ENCODE data around the gene OR10H3. TPM values are rescaled to one million over a fixed set of nuclear protein-coding genes. Genes with fewer than 3 reads are reported as not detected.

The OR10H3 gene
- total and polyA plus RNA-seq, 12 donors: not detected

DNA sequence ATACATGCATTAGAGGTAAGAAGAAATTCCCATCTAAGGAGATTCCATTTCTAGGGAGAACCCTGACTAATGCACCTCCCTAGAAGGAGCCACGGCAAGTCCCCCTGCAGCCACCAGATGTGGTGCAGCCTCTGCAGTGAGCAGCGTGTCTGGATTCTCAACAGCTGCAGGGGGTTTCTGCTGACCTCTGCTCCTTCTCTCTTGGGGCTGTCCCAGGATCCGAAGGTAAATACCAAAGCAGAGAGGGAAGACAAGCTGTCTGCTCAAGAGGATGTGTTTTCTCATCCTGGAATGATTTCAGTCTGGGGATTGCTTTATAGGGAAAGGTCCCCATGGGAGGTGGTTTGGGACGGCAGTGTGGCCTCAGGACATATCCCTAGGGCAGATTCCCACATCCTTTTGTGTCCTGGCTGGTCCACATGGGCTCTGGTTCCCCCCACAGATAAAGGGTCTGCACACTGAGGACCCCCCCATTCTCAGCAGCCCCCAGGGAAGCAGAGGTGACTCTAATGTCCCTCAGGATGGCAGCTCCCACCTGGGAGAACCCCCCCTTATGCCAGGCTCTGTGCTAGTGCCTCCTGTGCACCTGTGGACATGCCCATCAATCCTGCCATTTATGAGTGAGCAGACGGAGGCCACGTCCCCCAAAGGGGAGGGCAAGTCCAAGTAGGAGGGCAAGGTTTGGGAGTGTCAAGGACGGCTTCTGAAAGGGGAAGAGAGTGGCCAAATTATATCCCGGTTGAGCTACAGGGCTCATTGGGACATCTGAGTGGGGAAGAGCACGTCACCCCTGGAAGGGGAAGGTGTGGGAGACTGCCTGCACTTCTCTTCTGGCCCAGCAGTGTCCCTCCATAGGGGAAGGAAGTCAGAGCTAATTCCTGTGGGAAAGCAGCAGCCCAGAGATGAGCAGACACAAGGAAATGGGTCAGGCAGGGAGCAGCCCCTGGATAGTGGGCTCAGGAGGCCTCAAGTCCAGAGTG lies 39.5 kb downstream of the OR10H3 start:
- no peaks in the 10 kb centered on the region for H3K36me3 ChIP-seq
- H3K27me3 ChIP-seq: peaks cover 0 to 5% (median 0%) of the 10 kb centered on the region in 7 donors
- WGBS, 2 donors: 38 to 46% methylated on average over 9 of the region's 9 CpGs
- no peaks in the 10 kb centered on the region for H3K9me3 ChIP-seq
- H3K4me1 ChIP-seq: peaks cover 2 to 36% (median 18%) of the 10 kb centered on the region in 9 donors
- ATAC-seq (no peak), DNase-seq (no peak)
- no peak overlapping the region for H3K4me3 ChIP-seq
- peak overlapping the region in 2 of 10 donors; percentile 15 to 51 for H3K27ac ChIP-seq
- TF ChIP-seq, protein P1, sequence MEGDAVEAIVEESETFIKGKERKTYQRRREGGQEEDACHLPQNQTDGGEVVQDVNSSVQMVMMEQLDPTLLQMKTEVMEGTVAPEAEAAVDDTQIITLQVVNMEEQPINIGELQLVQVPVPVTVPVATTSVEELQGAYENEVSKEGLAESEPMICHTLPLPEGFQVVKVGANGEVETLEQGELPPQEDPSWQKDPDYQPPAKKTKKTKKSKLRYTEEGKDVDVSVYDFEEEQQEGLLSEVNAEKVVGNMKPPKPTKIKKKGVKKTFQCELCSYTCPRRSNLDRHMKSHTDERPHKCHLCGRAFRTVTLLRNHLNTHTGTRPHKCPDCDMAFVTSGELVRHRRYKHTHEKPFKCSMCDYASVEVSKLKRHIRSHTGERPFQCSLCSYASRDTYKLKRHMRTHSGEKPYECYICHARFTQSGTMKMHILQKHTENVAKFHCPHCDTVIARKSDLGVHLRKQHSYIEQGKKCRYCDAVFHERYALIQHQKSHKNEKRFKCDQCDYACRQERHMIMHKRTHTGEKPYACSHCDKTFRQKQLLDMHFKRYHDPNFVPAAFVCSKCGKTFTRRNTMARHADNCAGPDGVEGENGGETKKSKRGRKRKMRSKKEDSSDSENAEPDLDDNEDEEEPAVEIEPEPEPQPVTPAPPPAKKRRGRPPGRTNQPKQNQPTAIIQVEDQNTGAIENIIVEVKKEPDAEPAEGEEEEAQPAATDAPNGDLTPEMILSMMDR (IDR thresholded peaks at IDR 0.05): no peak
- intact Hi-C loops (cut with DNase I): loop anchor here in 2 of 10 donors (5.0 to 10.0 kb wide), 2 partner anchors 100 to 102 kb away; partner anchors contain the start of gene CYP4F12 (in 1 of the 2)

DNA sequence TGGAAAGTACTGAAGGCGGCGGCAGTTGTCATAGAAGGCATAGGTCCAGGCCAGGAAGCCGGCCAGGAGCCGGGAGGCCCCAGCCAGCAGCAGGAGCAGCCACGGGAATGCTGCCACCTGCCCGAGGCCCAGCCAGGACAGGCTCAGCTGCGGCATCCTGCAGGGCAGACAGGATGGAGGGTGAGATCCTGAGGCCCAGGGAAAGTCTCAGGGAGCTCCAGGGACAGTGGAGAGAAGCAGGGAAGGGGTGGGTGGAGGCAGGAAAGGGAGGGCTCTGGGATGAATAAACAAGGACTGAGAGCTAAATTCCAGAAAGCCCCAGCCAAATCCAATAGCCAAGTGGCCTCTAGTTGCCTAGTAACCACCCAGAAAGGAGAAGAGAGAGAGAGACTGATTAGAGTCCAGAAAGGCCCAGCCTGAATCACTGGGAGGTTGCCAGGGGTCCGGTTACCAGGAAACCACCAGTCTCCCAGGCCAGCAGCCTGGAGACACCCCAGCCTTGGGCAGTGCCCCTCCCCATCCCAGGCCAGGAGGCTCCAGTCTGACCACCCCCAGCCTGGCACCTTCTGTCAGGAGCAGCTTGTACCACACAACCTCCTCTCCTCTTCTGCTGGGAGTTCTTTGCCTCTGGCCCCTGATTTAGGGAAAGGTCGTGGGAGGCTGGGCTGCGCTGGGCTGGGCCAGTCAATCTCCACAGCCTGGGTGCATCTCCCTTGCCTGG lies 42.1 kb downstream of the OR10H3 start:
- Histone ChIP-seq H3K27me3 (peaks cover 0 to 5% (median 0%) of the 10 kb centered on the region in 7 donors), H3K36me3 (no peaks in the 10 kb centered on the region), H3K27ac (peak overlapping the region; percentile 46 to 89 (median 72)), H3K4me3 (peak overlapping the region in 5 of 10 donors; percentile 26 to 37 (median 35)), H3K9me3 (no peaks in the 10 kb centered on the region), H3K4me1 (peaks cover 2 to 36% (median 18%) of the 10 kb centered on the region in 9 donors)
- TF ChIP-seq, protein P1 (IDR thresholded peaks at IDR 0.05): no peak
- peak; percentile 89 to 96 (median 94) for ATAC-seq
- WGBS, 2 donors: 17 to 24% methylated on average over 9 to 10 of the region's 10 CpGs
- intact Hi-C loops (cut with DNase I): loop anchor here in 3 of 10 donors (5.0 to 10.0 kb wide), 3 partner anchors 48 to 105 kb away; partner anchors contain the start of gene CYP4F12 (in 1 of the 3)
- DNase-seq: peak; percentile 76 to 88

DNA sequence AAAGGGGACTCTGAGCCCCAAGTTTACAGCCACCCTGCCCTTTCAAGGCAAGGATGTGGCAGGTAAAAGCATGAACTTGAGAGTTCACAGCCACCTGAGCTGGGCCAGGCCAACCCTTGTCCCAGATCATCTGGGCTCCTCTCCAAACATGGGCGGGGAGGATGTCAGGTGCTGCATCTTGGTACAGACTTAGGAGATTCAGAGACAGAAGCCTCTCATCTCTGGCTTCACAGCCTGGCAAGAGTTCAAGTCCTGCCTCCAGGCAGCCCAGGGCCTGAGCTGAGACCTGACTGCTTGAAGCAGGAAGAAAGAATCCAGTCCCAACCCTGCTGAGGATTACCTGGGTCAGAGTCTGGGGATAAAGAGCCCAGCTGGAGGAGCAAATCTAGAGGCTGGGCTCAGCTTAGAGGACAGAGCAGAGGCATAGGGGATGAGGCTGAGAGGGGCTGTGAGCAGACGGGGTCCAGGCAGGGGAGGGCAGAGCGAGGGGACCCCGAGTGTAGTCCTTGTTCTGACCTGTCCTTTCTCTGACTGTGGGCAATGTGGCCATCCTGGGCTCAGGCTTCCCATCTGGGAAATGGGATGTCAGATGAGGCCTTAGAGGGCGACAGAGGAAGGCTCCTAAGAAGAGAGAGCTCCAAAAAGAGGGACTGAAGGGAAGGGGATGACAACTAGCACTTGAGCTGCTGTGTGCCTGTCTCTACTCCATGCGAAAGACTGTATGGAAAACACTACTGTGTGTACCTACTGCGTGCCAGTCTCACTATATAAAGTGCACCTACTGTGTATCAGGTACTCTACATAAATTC lies 43.0 kb downstream of the OR10H3 start:
- TF ChIP-seq, protein P1 (IDR thresholded peaks at IDR 0.05): no peak
- 78 to 84% methylated on average over 7 of the region's 7 CpGs for WGBS, 2 donors

More for the DNA sequence above, 43.0 kb downstream of the OR10H3 start:
- Histone ChIP-seq H3K27me3 (peaks cover 0 to 3% (median 0%) of the 10 kb centered on the region in 7 donors), H3K4me3 (no peak overlapping the region), H3K36me3 (no peaks in the 10 kb centered on the region), H3K27ac (peak overlapping the region in 9 of 10 donors; percentile 51 to 89 (median 73)), H3K9me3 (no peaks in the 10 kb centered on the region), H3K4me1 (peaks cover 2 to 36% (median 18%) of the 10 kb centered on the region in 9 donors)
- ATAC-seq (peak in 3 of 8 donors; percentile 23 to 34 (median 34)), DNase-seq (no peak)
- intact Hi-C loops (cut with DNase I): loop anchor here in 1 of 10 donors (5.0 kb wide), 1 partner anchor 49 kb away; no protein-coding TSS in a partner anchor

All from heart right ventricle (tissue), 16 donors.